Measurements from ENCODE around the gene AUNIP. TPM values are rescaled to one million over a fixed set of nuclear protein-coding genes. Genes with fewer than 3 reads are reported as not detected.

Gene AUNIP
- total RNA-seq, 1 experiment from 2014 or later: 16.8 TPM

- Histone ChIP-seq H3K4me3 (ENCODE audit: low read depth, low read length) (no peak overlapping the region), H3K36me3 (ENCODE audit: control insufficient read depth, insufficient read depth, low read length) (no peaks in the 10 kb centered on the region; the same call in 1 of the 2 replicates), H3K27me3 (replicated peaks; ENCODE audit: control insufficient read depth, insufficient read depth, low read length) (no peaks in the 10 kb centered on the region), H3K9me3 (no peaks in the 10 kb centered on the region), H3K4me1 (no peaks in the 10 kb centered on the region)
- DNase-seq: no peak
- TF ChIP-seq CTCF (IDR thresholded peaks at IDR 0.05; ENCODE audit: insufficient read depth in 1 of 2, low read depth in 1 of 2, low read length in 1 of 2, severe bottlenecking in 1 of 2, unreplicated experiment in 1 of 2): no peak
- ChIA-PET CTCF (interaction anchor here (0.7 to 2.0 kb wide), 4 partner anchors 9 to 202 kb away, joined by 3 to 12 read pairs (median 4); partner anchors contain the start of gene SELENON), POLR2A (no interaction called here)
- Mint-ChIP-seq H3K27ac (ENCODE audit: unreplicated experiment) (no peak overlapping the region), H3K27me3 (ENCODE audit: insufficient read depth, unreplicated experiment) (no peaks in the 10 kb centered on the region), H3K4me1 (ENCODE audit: low read depth, unreplicated experiment) (no peaks in the 10 kb centered on the region), H3K36me3 (ENCODE audit: insufficient read depth, unreplicated experiment) (peaks cover 16% of the 10 kb centered on the region), H3K4me3 (ENCODE audit: unreplicated experiment) (no peak overlapping the region), H3K9me3 (ENCODE audit: unreplicated experiment) (no peaks in the 10 kb centered on the region)
- no TSS peak for BruUV-seq (replicated peaks)
- intact Hi-C loops (cut with micrococcal nuclease; ENCODE audit: unreplicated experiment): no loop called here
Observed at GRCh38 chr1:25809929-25810328, 49.3 kb downstream of the AUNIP start.

DNA sequence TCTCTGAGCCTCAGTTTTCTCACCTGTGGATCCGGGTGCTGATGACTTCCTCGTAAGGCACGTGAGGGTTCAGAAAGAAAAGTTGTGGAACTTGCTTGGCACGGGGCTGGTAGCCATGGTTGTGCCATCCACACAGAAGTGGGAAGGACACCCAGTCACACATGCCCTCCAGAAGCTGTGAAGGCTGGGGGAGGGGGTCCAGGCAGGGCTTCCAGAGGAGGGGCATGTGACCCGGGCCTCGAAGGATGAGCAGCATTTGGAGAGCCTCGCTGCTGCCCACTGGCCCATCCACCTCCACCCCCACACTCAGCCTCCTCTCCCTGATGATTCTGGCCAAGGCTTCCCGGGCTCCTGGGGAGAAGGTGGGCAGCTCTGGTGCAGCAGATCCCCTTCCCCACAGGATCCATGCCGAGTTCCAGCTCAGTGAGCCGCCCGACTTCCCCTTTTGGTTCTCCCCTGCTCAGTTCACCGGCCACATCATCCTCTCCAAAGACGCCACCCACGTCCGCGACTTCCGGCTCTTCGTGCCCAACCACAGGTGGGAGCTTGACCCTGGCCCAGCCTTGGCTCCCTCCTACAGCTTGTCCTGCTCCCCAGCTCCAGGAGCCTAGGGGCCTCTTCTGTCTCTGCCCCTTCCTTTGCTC, 49.9 kb downstream of the AUNIP start:
- no peaks in the 10 kb centered on the region for H3K9me3 Mint-ChIP-seq (ENCODE audit: unreplicated experiment)
- Histone ChIP-seq H3K36me3 (ENCODE audit: control insufficient read depth, insufficient read depth, low read length) (no peaks in the 10 kb centered on the region; the same call in 1 of the 2 replicates), H3K4me3 (ENCODE audit: low read depth, low read length) (no peak overlapping the region), H3K27me3 (replicated peaks; ENCODE audit: control insufficient read depth, insufficient read depth, low read length) (no peaks in the 10 kb centered on the region), H3K9me3 (no peaks in the 10 kb centered on the region), H3K4me1 (no peaks in the 10 kb centered on the region)
- no peaks in the 10 kb centered on the region for H3K4me1 Mint-ChIP-seq (ENCODE audit: low read depth, unreplicated experiment)
- ChIA-PET CTCF (interaction anchor here (0.7 to 2.0 kb wide), 3 partner anchors 10 to 201 kb away, joined by 3 to 12 read pairs (median 4); partner anchors contain the start of gene SELENON), POLR2A (no interaction called here)
- DNase-seq: no peak
- H3K4me3 Mint-ChIP-seq (ENCODE audit: unreplicated experiment): no peak overlapping the region
- peaks cover 13% of the 10 kb centered on the region for H3K36me3 Mint-ChIP-seq (ENCODE audit: insufficient read depth, unreplicated experiment)
- TF ChIP-seq CTCF (IDR thresholded peaks at IDR 0.05; ENCODE audit: insufficient read depth in 1 of 2, low read depth in 1 of 2, low read length in 1 of 2, severe bottlenecking in 1 of 2, unreplicated experiment in 1 of 2): no peak
- no peaks in the 10 kb centered on the region for H3K27me3 Mint-ChIP-seq (ENCODE audit: insufficient read depth, unreplicated experiment)
- BruUV-seq (replicated peaks): no TSS peak
- intact Hi-C loops (cut with micrococcal nuclease; ENCODE audit: unreplicated experiment): no loop called here
- no peak overlapping the region for H3K27ac Mint-ChIP-seq (ENCODE audit: unreplicated experiment)

DNA sequence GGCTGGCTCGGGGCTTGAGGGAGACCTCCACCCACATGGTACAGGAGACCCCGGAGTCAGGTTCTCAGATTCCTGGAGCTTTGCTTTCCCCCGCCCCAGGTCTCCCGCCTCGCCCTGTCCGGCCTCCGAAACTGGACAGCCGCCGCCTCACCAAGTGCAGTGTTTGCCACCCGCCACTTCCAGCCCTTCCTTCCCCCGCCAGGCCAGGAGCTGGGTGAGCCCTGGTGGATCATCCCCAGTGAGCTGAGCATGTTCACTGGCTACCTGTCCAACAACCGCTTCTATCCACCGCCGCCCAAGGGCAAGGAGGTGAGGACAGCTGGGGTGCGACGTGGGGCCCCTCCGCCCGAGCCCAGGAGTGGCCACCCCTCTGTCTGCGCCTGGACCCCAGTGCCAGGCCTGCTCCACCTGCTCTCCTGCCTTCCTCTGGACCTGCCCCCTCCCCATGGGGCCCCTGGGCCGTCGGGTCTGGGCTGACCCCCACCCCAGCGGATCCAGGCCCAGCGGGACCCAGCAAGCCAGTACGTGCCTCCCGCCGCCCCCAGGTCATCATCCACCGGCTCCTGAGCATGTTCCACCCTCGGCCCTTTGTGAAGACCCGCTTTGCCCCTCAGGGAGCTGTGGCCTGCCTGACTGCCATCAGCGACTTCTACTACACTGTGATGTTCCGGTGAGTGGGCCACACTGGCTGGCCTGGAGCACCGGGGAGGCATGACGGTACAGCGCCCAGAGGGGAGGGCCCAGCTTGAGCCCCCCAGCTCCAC, 50.6 kb downstream of the AUNIP start:
- Histone ChIP-seq H3K4me1 (no peaks in the 10 kb centered on the region), H3K4me3 (ENCODE audit: low read depth, low read length) (no peak overlapping the region), H3K27me3 (replicated peaks; ENCODE audit: control insufficient read depth, insufficient read depth, low read length) (no peaks in the 10 kb centered on the region), H3K36me3 (ENCODE audit: control insufficient read depth, insufficient read depth, low read length) (no peaks in the 10 kb centered on the region; the same call in 1 of the 2 replicates), H3K9me3 (no peaks in the 10 kb centered on the region)
- Mint-ChIP-seq H3K27me3 (ENCODE audit: insufficient read depth, unreplicated experiment) (no peaks in the 10 kb centered on the region), H3K36me3 (ENCODE audit: insufficient read depth, unreplicated experiment) (peaks cover 13% of the 10 kb centered on the region), H3K4me3 (ENCODE audit: unreplicated experiment) (no peak overlapping the region), H3K4me1 (ENCODE audit: low read depth, unreplicated experiment) (no peaks in the 10 kb centered on the region), H3K9me3 (ENCODE audit: unreplicated experiment) (no peaks in the 10 kb centered on the region), H3K27ac (ENCODE audit: unreplicated experiment) (no peak overlapping the region)
- ChIA-PET CTCF (no interaction called here), POLR2A (no interaction called here)
- DNase-seq: no peak
- no TSS peak for BruUV-seq (replicated peaks)
- intact Hi-C loops (cut with micrococcal nuclease; ENCODE audit: unreplicated experiment): no loop called here
- no peak for TF ChIP-seq CTCF (IDR thresholded peaks at IDR 0.05; ENCODE audit: insufficient read depth in 1 of 2, low read depth in 1 of 2, low read length in 1 of 2, severe bottlenecking in 1 of 2, unreplicated experiment in 1 of 2)
